ENCODE measurements around the gene ONECUT1.
"Not testable (repeated sequence)": the region's sequence is repeated elsewhere in the genome, so short reads cannot be mapped to it uniquely, and the experiment has no call there.

Gene ONECUT1

DNA sequence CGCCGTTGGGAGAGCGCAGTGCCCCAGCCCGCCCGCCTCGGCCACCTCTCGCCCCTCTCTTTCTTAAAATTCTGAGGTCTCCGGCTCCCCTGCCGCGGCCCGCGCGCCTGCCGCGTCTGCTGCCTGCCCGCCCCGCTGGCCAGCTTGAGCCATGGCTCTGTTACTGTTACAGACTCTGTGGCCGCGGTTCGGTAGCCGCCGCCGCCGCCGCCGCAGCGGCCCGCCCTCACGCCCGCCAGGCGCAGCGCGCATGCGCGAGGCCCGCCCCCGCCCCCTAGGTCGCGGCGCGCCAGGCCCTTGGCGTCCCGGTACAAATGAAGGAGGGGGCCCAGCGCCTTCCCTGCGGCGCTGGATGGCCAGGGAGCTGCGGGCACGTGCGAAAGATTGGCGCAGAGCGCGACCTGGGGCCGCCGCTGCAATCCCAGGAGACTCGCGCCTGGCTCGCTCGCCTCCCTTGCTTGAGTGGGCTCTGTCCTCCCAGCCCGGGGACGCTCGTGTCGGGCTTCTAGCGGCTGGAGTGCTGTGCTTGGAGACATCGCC is at the start of gene ONECUT1:
TSS of gene ONECUT1 (minus strand) at position 168 of the 540 bp plus-strand sequence. CDS start 452 bp downstream, outside the sequence.
- peak; percentile 40 for DNase-seq (ENCODE audit: low spot score)

- no peak for DNase-seq (ENCODE audit: low spot score)
Measured at GRCh38 chr15:52834379-52834778, 44.2 kb upstream of the ONECUT1 start.

DNA sequence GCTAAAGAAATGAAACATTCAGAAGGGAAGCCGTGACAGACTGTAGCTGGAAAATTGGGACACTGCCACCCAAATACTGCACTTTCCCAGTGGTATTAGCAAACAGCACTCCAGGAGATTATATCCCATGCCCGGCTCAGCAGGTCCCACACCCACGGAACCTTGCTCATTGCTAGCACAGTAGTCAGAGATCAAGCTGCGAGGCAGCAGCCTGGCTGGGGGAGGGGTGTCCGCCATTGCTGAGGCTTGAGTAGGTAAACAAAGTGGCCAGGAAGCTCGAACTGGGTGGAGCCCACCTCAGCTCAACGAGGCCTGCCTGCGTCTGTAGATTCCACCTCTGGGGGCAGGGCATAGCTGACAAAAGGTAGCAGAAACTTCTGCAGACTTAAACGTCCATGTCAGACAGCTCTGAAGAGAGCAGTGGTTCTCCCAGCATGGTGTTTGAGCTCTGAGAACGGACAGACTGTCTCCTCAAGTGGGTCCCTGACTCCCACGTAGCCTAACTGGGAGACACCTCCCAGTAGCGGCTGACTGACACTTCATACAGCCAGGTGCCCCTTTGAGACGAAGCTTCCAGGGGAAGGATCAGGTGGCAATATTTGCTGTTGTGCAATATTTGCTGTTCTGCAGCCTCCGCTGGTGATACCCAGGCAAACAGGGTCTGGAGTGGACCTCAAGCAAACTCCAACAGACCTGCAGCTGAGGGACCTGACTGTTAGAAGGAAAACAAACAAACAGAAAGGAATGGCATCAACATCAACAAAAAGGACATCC is 34.2 kb upstream of the ONECUT1 start:
- not testable (repeated sequence) for DNase-seq (ENCODE audit: low spot score)

GRCh38 chr15:52822475-52822874 is 32.3 kb upstream of the ONECUT1 start:
- no peak for DNase-seq (ENCODE audit: low spot score)

- DNase-seq (ENCODE audit: low spot score), result no peak
Measured at GRCh38 chr15:52819253-52819652, 29.1 kb upstream of the ONECUT1 start.

DNA sequence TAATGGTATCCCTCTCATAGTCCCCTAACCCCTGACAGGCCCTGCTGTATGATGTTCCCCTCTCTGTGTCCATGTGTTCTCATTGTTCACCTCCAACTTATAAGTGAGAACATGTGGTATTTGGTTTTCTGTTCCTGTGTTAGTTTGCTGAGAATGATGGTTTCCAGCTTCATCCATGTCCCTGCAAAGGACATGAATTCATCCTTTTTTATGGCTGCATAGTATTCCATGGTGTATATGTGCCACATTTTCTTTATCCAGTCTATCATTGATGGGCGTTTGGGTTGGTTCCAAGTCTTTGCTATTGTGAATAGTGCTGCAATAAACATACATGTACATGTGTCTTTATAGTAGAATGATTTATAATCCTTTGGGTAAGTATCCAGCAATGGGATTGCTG is 25.8 kb upstream of the ONECUT1 start:
- not testable (repeated sequence) for DNase-seq (ENCODE audit: low spot score)

- DNase-seq (ENCODE audit: low spot score), result no peak
Measured at GRCh38 chr15:52808996-52809395, 18.9 kb upstream of the ONECUT1 start.

GRCh38 chr15:52808441-52808840 is 18.3 kb upstream of the ONECUT1 start:
- DNase-seq (ENCODE audit: low spot score), result no peak

GRCh38 chr15:52806284-52806655 is 16.1 kb upstream of the ONECUT1 start:
- DNase-seq (ENCODE audit: low spot score), result no peak

- no peak for DNase-seq (ENCODE audit: low spot score)
Measured at GRCh38 chr15:52805351-52806283, 15.5 kb upstream of the ONECUT1 start.

- DNase-seq (ENCODE audit: low spot score), result no peak
Measured at GRCh38 chr15:52804526-52805081, 14.5 kb upstream of the ONECUT1 start.

- peak; percentile 8 for DNase-seq (ENCODE audit: low spot score)
Measured at GRCh38 chr15:52803467-52804306, 13.6 kb upstream of the ONECUT1 start.

DNA sequence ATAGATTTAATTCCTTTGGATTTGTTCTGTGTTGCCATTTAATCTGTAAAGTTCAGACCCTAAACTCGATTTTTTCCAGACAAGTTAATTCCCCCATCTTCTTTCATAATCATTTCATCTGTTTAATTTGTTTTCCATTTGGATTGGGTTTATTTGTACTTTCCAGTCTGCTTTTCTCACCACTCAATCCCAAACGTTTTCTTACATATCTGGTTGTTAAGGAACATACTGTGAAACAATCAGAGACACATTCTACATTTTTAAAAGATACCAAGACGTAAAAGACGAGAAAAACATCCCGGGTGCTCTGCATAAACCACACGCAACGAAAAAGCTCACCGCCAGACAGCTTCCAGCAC is 13.0 kb upstream of the ONECUT1 start:
- DNase-seq (ENCODE audit: low spot score), result no peak

- no peak for DNase-seq (ENCODE audit: low spot score)
Measured at GRCh38 chr15:52802110-52802509, 12.0 kb upstream of the ONECUT1 start.

DNA sequence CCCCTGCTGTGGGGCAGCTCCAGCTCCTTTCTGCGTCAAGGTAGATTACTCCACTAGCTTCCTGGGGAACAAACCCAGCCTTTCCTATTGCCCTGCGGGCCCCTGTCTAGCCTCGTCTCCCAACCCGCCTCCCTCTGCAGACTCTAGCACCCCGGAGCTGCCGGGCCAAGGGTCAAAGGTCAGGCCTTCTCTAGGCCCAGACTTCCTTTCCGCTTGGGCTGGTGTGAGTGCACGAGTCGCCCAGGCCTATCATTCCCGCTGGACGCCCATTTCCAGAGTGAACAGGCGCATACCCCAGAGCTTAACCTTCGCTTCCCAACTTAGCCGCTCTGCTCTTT is 11.6 kb upstream of the ONECUT1 start:
- no peak for DNase-seq (ENCODE audit: low spot score)

- no peak for DNase-seq (ENCODE audit: low spot score)
Measured at GRCh38 chr15:52800828-52801747, 11.0 kb upstream of the ONECUT1 start.

DNA sequence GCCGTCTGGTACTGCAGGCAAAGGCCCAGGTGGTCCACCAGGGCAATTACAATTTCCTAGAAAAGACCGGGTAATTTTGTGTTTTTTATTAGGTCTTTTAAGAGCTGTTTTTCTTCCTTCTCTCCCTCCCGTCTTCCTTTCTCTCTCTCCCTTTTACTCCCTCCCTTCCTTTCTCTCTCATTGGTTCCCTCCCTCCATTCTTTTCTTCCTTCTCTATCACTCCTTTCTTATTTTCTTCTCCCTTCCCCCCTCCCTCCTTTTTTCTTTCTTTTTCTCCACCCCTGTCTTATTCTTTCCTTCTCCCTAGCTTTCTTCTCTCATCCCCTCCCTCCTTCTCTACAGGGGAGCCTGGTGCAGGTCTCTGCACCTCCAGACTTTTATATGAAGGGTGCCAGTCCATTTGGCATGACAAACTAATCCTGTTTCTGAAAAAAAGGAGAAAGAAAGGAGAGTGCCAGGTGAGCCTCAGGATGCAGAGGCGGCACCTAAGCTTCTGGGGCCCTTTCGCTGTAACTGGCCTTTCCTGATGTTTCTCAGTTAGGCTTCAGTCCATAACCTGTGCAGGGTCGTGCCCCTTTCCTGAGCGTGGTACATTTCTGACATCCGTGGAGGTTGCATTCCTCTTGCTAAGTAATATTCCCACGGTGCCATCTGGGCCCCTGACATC is 9.1 kb upstream of the ONECUT1 start:
- no peak for DNase-seq (ENCODE audit: low spot score)

- no peak for DNase-seq (ENCODE audit: low spot score)
Measured at GRCh38 chr15:52798529-52799101, 8.5 kb upstream of the ONECUT1 start.

DNA sequence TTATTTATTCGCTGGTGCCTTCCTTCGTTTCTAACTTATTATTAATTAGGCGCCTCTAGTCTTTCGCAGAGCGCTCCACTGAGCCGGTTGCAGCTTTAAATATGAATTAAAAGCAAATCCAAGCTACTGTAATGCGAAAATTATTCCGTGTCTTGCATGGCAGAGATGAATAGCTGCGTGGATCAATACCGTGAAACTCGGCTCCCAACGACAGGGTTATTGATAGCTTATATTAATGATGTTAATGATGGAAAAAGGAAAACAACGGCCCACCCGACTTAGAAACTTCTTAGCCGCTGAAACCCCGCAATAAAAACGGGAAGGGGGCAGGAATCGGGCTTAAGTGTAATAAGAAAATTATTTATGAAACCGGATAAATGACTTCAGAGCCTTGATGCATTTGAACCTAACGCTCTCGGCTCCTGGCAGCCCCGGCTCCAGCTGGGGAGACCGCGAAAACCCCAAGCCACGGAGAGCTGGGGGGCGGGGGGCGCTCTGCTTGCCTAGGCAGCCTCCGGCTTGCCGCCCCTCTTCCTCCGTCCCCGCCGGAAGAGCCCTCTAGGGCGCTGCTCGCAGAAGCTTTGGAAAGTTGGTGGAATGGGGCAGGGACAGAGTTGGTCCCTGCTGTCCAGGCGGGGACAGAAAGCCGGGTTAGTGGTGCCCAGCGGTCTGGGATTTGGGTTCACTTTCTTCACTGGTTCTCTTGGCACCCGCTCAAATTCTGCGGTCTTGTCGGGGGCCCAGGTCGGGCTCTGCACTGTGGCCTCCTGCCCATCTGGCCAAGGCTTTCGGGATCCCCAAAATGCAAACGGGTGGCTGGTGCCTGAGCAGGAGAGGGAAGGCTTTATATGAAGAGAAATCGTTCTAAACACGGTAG is 7.7 kb upstream of the ONECUT1 start:
- DNase-seq (ENCODE audit: low spot score), result no peak

Data from SW480 (cell line).